Measurements from ENCODE around the gene MUSK.

GRCh38 chr9:110619831-110620230 is 48.8 kb upstream of the MUSK start:
- TF ChIP-seq CTCF (IDR thresholded peaks at IDR 0.05) (no peak), POLR2A (IDR thresholded peaks at IDR 0.05) (no peak), EP300 (IDR thresholded peaks at IDR 0.05) (no peak)
